MM.1S (cell line): ENCODE results near the gene DNMT3B.

Experiments
- DNase-seq: peaks from one replicate; pipeline ENCODE4 v3.0.0-alpha.2; 2015
- H2AFZ ChIP-seq: fragments of 300-600 bp; sonication (generic); 2 replicates; pipeline ENCODE4 v1.6.0; 2016; ENCODE audit warnings: antibody characterized with exemption, low read length
- H3F3A ChIP-seq: fragments of 300-600 bp; sonication (generic); 2 replicates; pipeline ENCODE4 v1.6.1; 2016; ENCODE audit warnings: mild to moderate bottlenecking, antibody characterized with exemption, low read length, moderate library complexity, mixed read lengths; ENCODE audit not compliant: insufficient read depth
- H3K27ac ChIP-seq: fragments of 300-600 bp; sonication (generic); 2 replicates; pipeline ENCODE4 v1.5.1; 2016; ENCODE audit warnings: mild to moderate bottlenecking, low read length
- H3K27me3 ChIP-seq: fragments of 300-600 bp; sonication (generic); replicated peaks from 2 replicates; pipeline ENCODE4 v1.6.0; 2016; ENCODE audit warnings: low read length; ENCODE audit not compliant: insufficient read depth
- H3K36me3 ChIP-seq: fragments of 300-600 bp; sonication (generic); replicated peaks from 2 replicates; pipeline ENCODE4 v1.6.1; 2016; ENCODE audit warnings: mild to moderate bottlenecking, low read length, mixed read lengths; ENCODE audit not compliant: insufficient read depth
- H3K4me1 ChIP-seq: fragments of 300-600 bp; sonication (generic); 2 replicates; pipeline ENCODE4 v1.6.1; 2016; ENCODE audit warnings: low read length, mixed read lengths
- H3K4me2 ChIP-seq: fragments of 300-600 bp; sonication (generic); 2 replicates; pipeline ENCODE4 v1.6.0; 2016; ENCODE audit warnings: low read depth, low read length
- H3K4me3 ChIP-seq: fragments of 300-600 bp; sonication (generic); 2 replicates; pipeline ENCODE4 v1.5.1; 2016; ENCODE audit warnings: low read length, mixed read lengths
- H3K79me2 ChIP-seq: fragments of 300-600 bp; sonication (generic); 2 replicates; pipeline ENCODE4 v1.6.1; 2016; ENCODE audit warnings: mixed run types, low read length, mixed read lengths
- H3K9ac ChIP-seq: fragments of 300-600 bp; sonication (generic); 2 replicates; pipeline ENCODE4 v1.6.1; 2016; ENCODE audit warnings: low read length, mixed read lengths
- H3K9me2 ChIP-seq: fragments of 300-600 bp; sonication (generic); replicated peaks from 2 replicates; pipeline ENCODE4 v1.6.1; 2016; ENCODE audit warnings: mild to moderate bottlenecking, low read length, mixed read lengths; ENCODE audit not compliant: insufficient read depth
- H3K9me3 ChIP-seq: fragments of 300-600 bp; sonication (generic); replicated peaks from 2 replicates; pipeline ENCODE4 v1.6.1; 2016; ENCODE audit warnings: mild to moderate bottlenecking, low read length, mixed read lengths; ENCODE audit not compliant: insufficient read depth
- H4K20me1 ChIP-seq: fragments of 300-600 bp; sonication (generic); 2 replicates; pipeline ENCODE4 v1.6.1; 2016; ENCODE audit warnings: mild to moderate bottlenecking, low read length, moderate library complexity, mixed read lengths; ENCODE audit not compliant: insufficient read depth
- EZH2 ChIP-seq: fragments of 300-600 bp; sonication (generic); optimal IDR thresholded peaks from 2 replicates; pipeline ENCODE3; 2017; ENCODE audit warnings: low read depth, mild to moderate bottlenecking, antibody characterized with exemption, low read length, mixed read lengths
- EZH2phosphoT487 ChIP-seq: fragments of 300-600 bp; sonication (generic); IDR thresholded peaks from 2 replicates; pipeline ENCODE4 v1.6.1; 2018; ENCODE audit warnings: antibody characterized with exemption, low read length
- TF ChIP-seq, protein P1 (sequence below): fragments of 300-600 bp; sonication (generic); IDR thresholded peaks from 2 replicates; pipeline ENCODE4 v1.5.1; 2016; ENCODE audit warnings: antibody characterized with exemption, low read length, mixed read lengths

Gene DNMT3B

DNA sequence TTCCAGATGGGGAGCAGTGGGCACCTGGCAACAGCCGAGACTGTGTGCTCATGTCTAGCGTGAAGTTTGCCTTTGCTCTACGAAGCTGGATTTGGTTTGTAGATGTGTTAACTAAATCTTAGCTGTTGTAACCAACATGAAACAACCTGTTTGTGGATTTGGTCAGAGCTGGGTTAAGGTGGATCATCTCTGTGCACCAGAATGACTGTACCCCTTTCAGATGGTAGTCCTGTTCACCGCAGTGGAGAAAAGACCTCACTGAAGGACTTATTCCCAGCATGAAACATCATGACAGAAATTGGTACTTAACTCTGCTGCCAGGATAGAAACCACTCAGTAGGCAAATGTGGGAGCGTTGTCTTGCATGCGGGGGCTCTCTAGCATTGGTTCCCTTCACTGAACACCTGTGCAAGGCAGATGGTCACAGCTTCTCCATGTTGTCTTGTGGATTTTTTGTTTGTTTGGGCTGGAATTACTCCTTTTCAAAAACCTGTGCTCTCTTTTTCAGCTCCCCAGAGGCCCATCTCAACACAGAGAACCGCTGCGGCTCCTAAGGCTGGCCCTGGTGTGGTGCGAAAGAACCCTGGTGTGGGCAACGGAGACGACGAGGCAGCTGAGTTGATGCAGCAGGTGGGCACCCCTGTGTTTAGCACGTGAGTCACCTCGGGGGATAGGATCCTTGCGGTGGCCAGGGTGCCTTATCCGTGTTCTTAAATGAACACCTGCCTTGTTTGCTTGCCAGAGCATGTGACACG is 77.2 kb downstream of the DNMT3B start:
- peaks cover 13% of the 10 kb centered on the region for H3K36me3 ChIP-seq
- no peak overlapping the region for H3K27ac ChIP-seq
- no peak for TF ChIP-seq EZH2
- TF ChIP-seq EZH2phosphoT487, result no peak
- TF ChIP-seq, protein P1, sequence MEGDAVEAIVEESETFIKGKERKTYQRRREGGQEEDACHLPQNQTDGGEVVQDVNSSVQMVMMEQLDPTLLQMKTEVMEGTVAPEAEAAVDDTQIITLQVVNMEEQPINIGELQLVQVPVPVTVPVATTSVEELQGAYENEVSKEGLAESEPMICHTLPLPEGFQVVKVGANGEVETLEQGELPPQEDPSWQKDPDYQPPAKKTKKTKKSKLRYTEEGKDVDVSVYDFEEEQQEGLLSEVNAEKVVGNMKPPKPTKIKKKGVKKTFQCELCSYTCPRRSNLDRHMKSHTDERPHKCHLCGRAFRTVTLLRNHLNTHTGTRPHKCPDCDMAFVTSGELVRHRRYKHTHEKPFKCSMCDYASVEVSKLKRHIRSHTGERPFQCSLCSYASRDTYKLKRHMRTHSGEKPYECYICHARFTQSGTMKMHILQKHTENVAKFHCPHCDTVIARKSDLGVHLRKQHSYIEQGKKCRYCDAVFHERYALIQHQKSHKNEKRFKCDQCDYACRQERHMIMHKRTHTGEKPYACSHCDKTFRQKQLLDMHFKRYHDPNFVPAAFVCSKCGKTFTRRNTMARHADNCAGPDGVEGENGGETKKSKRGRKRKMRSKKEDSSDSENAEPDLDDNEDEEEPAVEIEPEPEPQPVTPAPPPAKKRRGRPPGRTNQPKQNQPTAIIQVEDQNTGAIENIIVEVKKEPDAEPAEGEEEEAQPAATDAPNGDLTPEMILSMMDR, result no peak
- no peaks in the 10 kb centered on the region for H3F3A ChIP-seq
- H4K20me1 ChIP-seq, result no peaks in the 10 kb centered on the region; the same call in 1 of the 2 replicates
- DNase-seq, result no peak
- no peaks in the 10 kb centered on the region for H3K9me2 ChIP-seq
- no peak overlapping the region for H3K9ac ChIP-seq
- no peak overlapping the region for H3K4me2 ChIP-seq
- peaks cover 82% of the 10 kb centered on the region for H3K79me2 ChIP-seq
- H2AFZ ChIP-seq, result no peak overlapping the region
- H3K4me3 ChIP-seq, result no peak overlapping the region
- H3K4me1 ChIP-seq, result no peaks in the 10 kb centered on the region
- H3K27me3 ChIP-seq, result no peaks in the 10 kb centered on the region
- no peaks in the 10 kb centered on the region for H3K9me3 ChIP-seq

DNA sequence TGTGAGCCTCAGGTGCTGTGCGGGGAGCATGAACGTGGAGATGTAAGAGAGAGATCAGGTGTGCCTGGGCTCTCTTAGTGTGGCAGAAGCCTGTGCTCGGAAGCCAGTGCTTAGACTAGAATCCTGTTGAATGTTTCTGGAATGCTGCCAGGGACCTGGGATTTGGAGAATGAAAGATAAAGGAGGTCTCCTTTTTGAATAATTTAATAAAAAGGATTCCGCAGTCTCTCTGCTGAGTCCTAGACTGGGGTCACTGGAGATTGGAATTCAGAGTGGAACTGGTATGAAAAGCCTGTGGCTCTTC is 77.7 kb downstream of the DNMT3B start:
- Histone ChIP-seq H3K4me3 (no peak overlapping the region), H3F3A (no peaks in the 10 kb centered on the region), H3K4me2 (no peak overlapping the region), H4K20me1 (no peaks in the 10 kb centered on the region; the same call in 1 of the 2 replicates), H3K27ac (no peak overlapping the region), H3K79me2 (peaks cover 84% of the 10 kb centered on the region), H2AFZ (no peak overlapping the region), H3K9me3 (no peaks in the 10 kb centered on the region), H3K9ac (no peak overlapping the region), H3K27me3 (no peaks in the 10 kb centered on the region), H3K4me1 (no peaks in the 10 kb centered on the region), H3K36me3 (peaks cover 12% of the 10 kb centered on the region), H3K9me2 (no peaks in the 10 kb centered on the region)
- DNase-seq, result no peak
- TF ChIP-seq, protein P1, result no peak
- TF ChIP-seq EZH2phosphoT487 (no peak), EZH2 (no peak)

DNA sequence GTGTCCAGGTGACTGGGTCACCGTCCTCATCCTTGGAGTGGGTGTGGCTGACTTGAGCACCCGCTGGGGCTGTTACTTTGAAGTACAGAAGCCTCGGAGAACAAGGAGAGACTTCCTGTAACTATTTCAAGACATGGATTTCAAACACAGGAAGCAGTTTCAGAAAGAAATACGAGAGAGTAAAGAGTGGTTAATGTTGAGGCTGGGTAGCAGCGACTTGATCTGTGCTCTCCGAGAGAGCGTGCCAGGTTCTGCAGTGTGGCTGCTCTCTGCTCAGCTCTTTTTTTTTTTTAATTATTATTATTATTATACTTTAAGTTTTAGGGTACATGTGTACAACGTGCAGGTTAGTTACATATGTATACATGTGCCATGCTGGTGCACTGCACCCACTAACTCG is 79.0 kb downstream of the DNMT3B start:
- TF ChIP-seq, protein P1, result no peak
- no peak for TF ChIP-seq EZH2phosphoT487
- no peak for TF ChIP-seq EZH2
- Histone ChIP-seq H4K20me1 (no peaks in the 10 kb centered on the region; the same call in 1 of the 2 replicates), H3K4me2 (no peak overlapping the region), H3F3A (no peaks in the 10 kb centered on the region), H2AFZ (no peak overlapping the region), H3K27ac (no peak overlapping the region), H3K9ac (no peak overlapping the region), H3K9me2 (no peaks in the 10 kb centered on the region), H3K27me3 (no peaks in the 10 kb centered on the region), H3K79me2 (peaks cover 81% of the 10 kb centered on the region), H3K36me3 (peaks cover 10% of the 10 kb centered on the region), H3K4me1 (no peaks in the 10 kb centered on the region), H3K9me3 (no peaks in the 10 kb centered on the region), H3K4me3 (no peak overlapping the region)
- DNase-seq, result no peak
